ENCODE measurements around the gene DBNDD2.
A peak's percentile ranks its signal among the peaks of the same experiment; 100 is the strongest.

DBNDD2 gene

DNA sequence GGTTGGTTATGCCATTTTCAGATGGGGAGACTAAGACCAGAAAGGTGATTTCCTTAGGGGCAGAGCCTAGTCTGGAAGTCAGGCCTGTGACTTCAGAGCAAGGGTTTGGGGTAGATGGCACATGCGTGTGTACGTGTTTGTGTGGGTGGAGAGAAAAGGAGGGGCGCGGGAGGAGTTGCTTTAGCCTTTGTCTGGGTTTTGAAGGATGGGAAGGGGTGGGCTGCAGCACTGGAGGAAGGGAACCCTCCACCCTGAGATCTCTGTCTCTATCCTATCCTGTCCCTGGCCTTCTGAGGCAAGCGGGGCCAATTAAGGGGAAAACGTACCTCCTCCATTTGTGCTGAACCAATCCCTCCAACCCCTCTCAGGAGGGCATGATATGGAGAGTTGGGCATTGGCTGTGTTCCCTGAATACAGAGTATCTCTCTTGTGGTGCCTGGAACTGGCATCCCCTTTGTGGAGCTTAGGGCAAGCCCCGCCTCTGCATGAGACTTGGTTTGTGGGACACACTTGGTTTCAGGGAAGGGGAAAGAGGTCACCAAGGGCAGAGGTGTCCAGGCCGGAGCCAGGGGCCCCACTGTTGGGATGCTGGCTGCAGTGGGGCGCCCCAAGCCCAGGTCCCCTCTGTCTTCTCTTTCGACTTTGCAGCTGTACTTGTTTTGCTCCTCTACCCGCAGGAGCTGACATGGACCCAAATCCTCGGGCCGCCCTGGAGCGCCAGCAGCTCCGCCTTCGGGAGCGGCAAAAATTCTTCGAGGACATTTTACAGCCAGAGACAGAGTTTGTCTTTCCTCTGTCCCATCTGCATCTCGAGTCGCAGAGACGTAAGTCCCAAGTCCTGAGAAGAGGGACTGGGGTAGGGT lies at the start of gene DBNDD2:
DBNDD2 (plus strand) TSS at position 507 of the 863 bp plus-strand sequence; CDS start at position 686, 179 bp downstream.
- no peak for DNase-seq

- no peak for DNase-seq
Measured at GRCh38 chr20:45359069-45359405, 49.1 kb upstream of the DBNDD2 start.

- DNase-seq, result no peak
Measured at GRCh38 chr20:45359406-45360148, 48.5 kb upstream of the DBNDD2 start.

DNA sequence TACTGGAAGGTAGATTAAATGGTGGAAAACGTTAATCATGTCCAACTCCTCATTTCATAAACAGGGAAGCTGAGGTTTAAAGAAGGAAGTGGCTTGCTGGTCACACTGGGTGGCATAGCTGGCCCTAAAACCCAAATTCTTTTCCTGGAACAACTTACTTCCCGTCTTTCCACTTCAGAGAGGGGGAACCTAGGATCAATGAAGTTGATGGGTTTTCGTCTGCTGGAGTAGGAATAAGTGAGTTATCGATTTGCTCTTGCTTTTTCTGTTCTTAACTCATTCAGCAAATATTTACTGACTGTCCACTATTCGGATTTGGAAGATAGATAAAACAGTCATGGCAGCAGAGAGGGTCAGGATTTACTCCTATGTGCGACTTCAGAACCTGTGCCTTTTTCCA lies 46.3 kb upstream of the DBNDD2 start:
- no peak for DNase-seq

DNA sequence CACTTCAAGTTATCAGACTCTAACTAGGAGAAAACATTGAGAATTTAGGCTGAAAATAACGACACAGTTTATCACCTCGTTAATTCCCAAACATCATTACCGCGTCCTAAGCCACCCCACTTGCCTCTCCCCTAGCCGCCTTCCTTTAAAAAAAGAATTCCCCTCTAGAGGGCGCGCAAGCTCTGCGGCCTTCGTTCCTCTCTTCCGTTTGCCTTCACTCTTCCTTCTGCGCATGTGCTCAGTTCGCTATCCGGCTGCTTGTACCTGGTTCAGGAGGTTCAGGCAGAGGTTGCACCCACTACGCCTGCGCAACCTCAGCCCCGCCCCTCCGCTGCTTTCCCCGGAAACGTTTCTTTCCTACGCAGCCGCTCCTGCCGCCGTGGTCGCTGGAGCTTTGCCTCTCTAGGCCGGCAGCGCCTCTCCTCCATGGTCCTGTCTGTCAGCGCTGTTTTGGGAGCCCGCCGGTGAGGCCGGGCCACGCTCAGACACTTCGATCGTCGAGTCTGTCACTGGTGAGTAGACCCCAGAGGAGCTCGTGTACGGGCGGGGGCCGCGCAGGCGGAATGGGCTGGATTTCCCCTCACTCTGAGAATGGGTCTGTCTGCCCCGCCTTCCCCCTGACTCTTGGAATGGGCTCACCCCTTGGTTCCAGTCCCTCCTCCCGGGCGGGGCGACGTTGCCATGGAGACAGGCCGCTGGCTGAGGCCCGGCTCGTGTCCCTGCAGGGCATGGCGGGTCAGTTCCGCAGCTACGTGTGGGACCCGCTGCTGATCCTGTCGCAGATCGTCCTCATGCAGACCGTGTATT lies 45.1 kb upstream of the DBNDD2 start, which contains the start of gene SYS1:
SYS1 (plus strand) TSS at position 353 of the 807 bp plus-strand sequence; CDS start at position 729, 376 bp downstream.
- DNase-seq, result peak; percentile 86

DNA sequence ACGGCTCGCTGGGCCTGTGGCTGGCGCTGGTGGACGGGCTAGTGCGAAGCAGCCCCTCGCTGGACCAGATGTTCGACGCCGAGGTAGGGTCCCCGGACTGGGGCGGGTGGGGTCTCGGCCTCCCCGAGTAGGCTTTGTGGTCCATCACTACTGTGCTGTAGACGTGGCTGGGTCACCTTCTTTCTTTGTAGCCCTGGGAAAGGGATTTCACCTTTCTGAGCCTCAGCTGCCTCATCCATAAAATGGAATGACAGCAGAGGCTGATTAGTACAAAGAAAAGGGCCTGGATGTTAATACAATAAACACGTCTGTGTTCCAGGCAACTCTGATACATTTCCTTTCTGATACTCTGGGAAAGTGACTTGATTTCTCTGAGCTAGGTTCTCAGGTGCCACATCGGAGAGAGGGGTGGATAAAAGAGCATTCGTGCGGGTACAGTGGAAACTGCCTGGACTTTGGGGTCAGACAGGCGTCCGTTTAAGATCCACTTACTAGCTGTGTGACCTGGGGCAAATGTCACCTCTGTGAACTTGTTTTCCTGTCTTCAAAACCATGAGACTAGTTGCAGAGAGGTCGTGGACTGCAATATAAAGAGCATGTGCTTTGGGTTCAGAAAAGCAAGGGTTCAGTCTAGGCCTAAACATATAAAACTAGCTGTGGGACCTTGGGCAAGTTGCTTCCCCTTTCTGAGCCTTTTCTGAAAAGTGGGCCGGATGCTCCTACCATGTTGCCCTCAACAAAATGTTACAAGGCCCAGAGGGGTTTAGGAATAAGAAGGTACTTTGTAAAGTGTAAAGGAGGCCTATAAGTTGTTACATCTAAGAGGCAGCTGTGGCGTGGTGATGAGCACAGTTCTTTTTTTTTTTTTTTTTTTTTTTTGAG lies 44.2 kb upstream of the DBNDD2 start:
- DNase-seq, result no peak

GRCh38 chr20:45365444-45365970 lies 42.6 kb upstream of the DBNDD2 start:
- no peak for DNase-seq

DNA sequence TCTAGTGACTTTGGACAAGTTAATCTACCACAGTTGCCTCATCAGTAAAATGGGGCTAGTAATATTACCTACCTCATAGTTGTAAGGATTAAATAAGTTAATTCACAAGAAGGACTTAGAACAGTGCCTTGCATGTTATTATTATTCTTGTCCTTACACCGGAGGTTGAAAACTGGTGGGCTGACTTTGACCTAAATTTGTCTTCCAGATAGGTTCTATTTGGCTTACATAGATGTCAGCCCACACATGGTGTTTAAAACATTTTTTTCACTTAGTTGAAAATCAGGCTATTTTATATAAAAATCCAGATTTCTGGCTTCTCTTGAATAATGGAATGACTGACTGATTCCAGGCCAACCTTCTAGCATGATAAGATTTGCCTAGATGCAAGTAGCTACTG lies 41.9 kb upstream of the DBNDD2 start:
- no peak for DNase-seq

- no peak for DNase-seq
Measured at GRCh38 chr20:45366631-45367030, 41.5 kb upstream of the DBNDD2 start.

DNA sequence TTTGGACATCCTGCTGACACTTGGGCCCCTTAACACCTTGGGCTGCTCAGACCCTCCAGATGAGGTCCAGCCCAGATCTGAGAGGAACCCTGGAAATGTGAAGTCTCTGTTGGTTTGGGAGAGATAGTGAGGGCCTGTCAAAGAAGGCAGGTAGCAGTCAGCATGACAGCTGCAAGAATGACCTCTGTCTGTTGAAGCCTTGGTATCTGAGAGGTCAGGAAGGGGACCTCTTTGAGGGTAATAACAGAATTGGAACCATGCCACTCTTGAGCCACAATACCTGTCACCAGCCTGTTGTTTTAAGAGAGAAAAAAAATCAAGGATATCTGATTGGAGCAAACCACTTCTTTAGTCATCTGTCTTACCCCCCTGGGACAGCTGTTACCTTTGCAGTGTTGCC lies 41.0 kb upstream of the DBNDD2 start:
- DNase-seq, result no peak

- no peak for DNase-seq
Measured at GRCh38 chr20:45368221-45368980, 39.7 kb upstream of the DBNDD2 start.

- no peak for DNase-seq
Measured at GRCh38 chr20:45370571-45371160, 37.4 kb upstream of the DBNDD2 start.

DNA sequence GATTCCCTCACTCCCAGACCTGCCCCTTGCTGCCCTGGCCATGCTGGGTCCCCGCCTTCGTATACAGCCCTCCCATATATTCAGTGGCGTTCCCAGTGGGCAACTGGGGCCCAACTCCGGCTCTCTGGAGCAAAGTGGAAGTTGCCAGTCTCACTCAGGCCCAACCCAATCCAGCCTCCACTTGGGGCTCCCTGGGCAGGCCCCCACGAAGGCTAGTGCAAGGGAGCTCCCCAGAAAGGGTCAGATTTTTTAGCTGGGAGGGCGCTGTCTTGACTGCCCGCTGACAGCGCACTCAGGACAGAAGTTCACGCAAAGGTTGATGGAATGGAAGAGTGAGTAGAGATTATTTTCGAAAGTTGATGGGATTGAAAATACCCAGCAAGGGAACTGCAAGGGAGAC lies 35.8 kb upstream of the DBNDD2 start:
- no peak for DNase-seq

DNA sequence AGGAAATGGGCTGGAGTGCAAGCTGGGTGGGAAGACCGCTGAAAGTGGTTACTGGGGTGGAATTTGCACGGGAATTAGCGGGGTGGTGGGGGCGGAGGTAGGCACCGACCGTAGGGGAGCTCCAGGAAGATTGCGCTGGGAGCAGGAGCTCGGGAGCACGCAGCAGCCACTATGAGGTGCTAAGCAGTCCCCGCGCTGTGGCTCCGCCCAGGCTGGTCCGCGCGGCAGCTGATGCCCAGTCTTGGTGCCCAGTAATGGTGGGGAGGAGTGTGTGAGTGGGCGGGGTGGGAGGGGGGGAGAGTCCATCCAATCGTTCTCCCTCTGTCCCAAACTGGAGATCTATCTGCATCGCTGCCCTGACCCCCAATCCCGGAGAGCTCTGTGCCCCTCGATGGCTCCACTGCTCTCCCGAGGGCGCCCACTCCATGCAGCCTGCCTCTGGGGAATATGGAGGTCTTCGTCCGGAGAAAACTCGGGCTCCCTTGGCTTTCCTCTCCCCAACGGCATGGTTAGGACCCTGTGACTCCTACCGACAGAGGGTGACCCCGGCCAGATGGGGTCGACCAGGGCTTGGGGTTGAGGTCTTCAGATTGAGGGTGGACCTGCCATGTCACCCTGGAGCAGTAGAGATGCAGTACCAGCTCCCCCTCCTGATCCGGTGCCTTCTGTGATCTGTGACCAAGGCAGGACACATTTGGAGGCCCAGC lies 35.3 kb upstream of the DBNDD2 start:
- no peak for DNase-seq

GRCh38 chr20:45373353-45374100 lies 34.6 kb upstream of the DBNDD2 start:
- DNase-seq, result peak; percentile 20

GRCh38 chr20:45374101-45374467 lies 34.0 kb upstream of the DBNDD2 start:
- no peak for DNase-seq

DNA sequence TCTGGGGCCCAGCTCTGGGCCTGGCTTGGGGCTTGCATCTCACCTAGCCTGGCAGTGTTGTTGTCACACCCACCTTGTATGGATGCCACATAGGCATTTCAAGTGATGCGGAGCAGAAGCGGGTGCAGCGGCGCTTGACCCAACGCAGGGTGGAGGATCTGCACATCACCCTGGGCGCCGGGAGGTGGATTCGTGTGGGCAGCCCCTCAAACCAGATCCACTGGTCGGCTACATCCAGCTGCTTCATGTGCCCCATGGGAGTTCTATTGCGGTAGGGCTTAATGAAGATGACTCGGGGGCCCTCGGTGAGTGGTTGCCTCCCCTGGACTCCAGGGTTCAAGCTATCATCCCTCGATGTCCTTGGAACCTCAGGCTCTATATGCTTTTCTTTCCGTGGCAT lies 33.1 kb upstream of the DBNDD2 start:
- no peak for DNase-seq

DNA sequence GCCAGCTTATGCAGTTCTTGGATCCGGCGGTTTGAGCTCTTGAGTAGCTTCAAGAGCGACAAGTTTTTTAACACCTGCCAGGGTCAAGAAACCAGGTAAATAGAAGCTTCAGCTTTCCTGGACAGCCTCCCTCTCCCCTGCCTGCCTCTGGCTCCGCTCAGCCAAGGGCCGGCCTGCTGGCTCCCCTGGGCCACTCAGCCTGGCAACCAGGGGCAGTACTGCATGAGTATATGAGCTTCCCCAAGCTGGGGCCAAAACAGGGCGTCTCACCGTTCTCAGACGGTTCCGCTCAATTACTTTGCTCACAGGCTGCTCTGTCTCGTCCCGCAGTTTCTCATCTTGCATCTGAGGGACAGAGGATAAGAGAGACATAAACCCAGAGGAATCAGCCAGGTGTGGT lies 30.8 kb upstream of the DBNDD2 start:
- DNase-seq, result no peak

DNA sequence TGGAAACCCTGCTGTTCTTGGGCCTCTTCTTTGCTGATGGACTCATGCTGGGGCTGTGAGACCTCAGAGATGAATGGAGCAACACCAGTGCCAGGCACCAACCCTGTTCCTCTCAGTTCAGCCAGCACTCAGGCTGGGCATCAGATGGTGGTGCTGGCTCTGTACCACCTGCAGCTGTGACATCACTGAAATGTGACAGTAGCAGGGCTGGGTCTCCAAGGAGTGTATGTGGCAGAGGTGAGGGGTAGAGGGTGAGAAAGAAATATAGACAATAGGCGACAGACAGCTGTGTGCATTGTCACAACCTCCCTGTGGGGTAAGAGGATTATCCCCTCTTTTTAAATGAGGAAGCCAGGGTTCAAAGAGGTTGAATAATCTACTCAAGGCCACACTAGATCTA lies 29.9 kb upstream of the DBNDD2 start, which contains the start of gene TP53TG5:
TP53TG5 (minus strand) TSS at position 135 of the 400 bp plus-strand sequence; CDS start at position 46, 89 bp downstream.
- no peak for DNase-seq

Measured in NCI-H2107 (cell line).